A673 (cell line): ENCODE measurements around the gene PTRH1. TPM values are rescaled to one million over a fixed set of nuclear protein-coding genes. Genes with fewer than 3 reads are reported as not detected.

Experiments used
- BruUV-seq: library from RNA; stranded (reverse); fragments of 400-500 nt; replicated peaks from 2 replicates; lab custom pipeline; 2021; lab: Mats Ljungman, UMichigan
- CTCF ChIA-PET: fragments of 300-600 bp; sonication (Branson Sonifier 250); formaldehyde crosslinking; loops from one replicate; lab custom pipeline; 2022; ENCODE audit warnings: antibody characterized with exemption; lab: Charles Lee
- POLR2A ChIA-PET: fragments of 300-600 bp; sonication (Branson Sonifier 250); formaldehyde crosslinking; loops from one replicate; lab custom pipeline; 2022; ENCODE audit warnings: antibody characterized with exemption; ENCODE audit not compliant: low non-redundant PET; lab: Charles Lee
- DNase-seq: peaks from one replicate; pipeline ENCODE4 v3.0.0-alpha.2; 2015; ENCODE audit warnings: low spot score
- H3K27ac ChIP-seq: fragments of 200-600 bp; sonication (generic); 2 replicates; pipeline ENCODE4 v1.5.1; 2016; ENCODE audit warnings: mixed run types, low read depth, mild to moderate bottlenecking, mixed read lengths, antibody characterized with exemption, low read length; ENCODE audit not compliant: poor library complexity, severe bottlenecking
- H3K27me3 ChIP-seq: fragments of 200-600 bp; sonication (generic); replicated peaks from 2 replicates; pipeline ENCODE4 v1.6.1; 2017; ENCODE audit warnings: mixed run types, low read depth, mild to moderate bottlenecking, mixed read lengths, antibody characterized with exemption, low read length; ENCODE audit not compliant: insufficient read depth, poor library complexity
- H3K36me3 ChIP-seq: fragments of 200-600 bp; sonication (generic); 2 replicates; pipeline ENCODE4 v1.6.1; 2016; ENCODE audit warnings: mixed run types, mild to moderate bottlenecking, mixed read lengths, antibody characterized with exemption, low read length; ENCODE audit not compliant: insufficient read depth, poor library complexity, severe bottlenecking
- H3K4me1 ChIP-seq: fragments of 200-600 bp; sonication (generic); 2 replicates; pipeline ENCODE4 v1.6.1; 2017; ENCODE audit warnings: mixed run types, mild to moderate bottlenecking, mixed read lengths, antibody characterized with exemption, low read length; ENCODE audit not compliant: insufficient read depth, poor library complexity, severe bottlenecking
- H3K4me3 ChIP-seq: fragments of 200-600 bp; sonication (generic); 2 replicates; pipeline ENCODE4 v1.5.1; 2016; ENCODE audit warnings: low read depth, mixed run types, mild to moderate bottlenecking, mixed read lengths, low read length; ENCODE audit not compliant: poor library complexity, severe bottlenecking
- H3K9me3 ChIP-seq: fragments of 200-600 bp; sonication (generic); 2 replicates; pipeline ENCODE4 v1.6.1; 2016; ENCODE audit warnings: mixed run types, low read depth, mild to moderate bottlenecking, mixed read lengths, antibody characterized with exemption, low read length; ENCODE audit not compliant: poor library complexity, severe bottlenecking
- CTCF ChIP-seq: fragments of 300-800, 200-600 bp; sonication (generic); conservative IDR thresholded peaks from 2 replicates; pipeline ENCODE4 v1.5.1; 2017; ENCODE audit warnings: low read depth, mild to moderate bottlenecking, antibody characterized with exemption, low read length, moderate library complexity, mixed read lengths
- EZH2 ChIP-seq: fragments of 200-600 bp; sonication (generic); IDR thresholded peaks from 2 replicates; pipeline ENCODE4 v1.6.1; 2017; ENCODE audit warnings: borderline replicate concordance, low read depth, mild to moderate bottlenecking, mixed read lengths, antibody characterized with exemption, low read length; ENCODE audit not compliant: poor library complexity, severe bottlenecking
- intact Hi-C: fragments of 100-400 bp; cut with micrococcal nuclease; formaldehyde crosslinking; loops from one replicate; pipeline ENCODE4 v1.10.0; 2022; ENCODE audit not compliant: unreplicated experiment
- total RNA-seq: library from RNA; stranded (reverse); gene quantifications from 2 replicates; pipeline ENCODE4 v1.2.3, GENCODE V29; 2021

Gene PTRH1
- total RNA-seq, 1 experiment from 2014 or later: 9.3 TPM

- TSS peak; percentile 42 for BruUV-seq
- no peaks in the 10 kb centered on the region for H3K36me3 ChIP-seq
- ChIA-PET CTCF (interaction anchor here (1.4 kb wide), 1 partner anchor 20 kb away, joined by 5 read pairs; the partner anchor contains the start of gene TOR2A), POLR2A (no interaction called here)
- H3K27me3 ChIP-seq: no peaks in the 10 kb centered on the region
- no peaks in the 10 kb centered on the region for H3K9me3 ChIP-seq
- peak overlapping the region; percentile 65 for H3K27ac ChIP-seq
- intact Hi-C loops: no loop called here
- peak overlapping the region; percentile 66 for H3K4me3 ChIP-seq
- TF ChIP-seq CTCF (no peak), EZH2 (no peak)
- H3K4me1 ChIP-seq: no peaks in the 10 kb centered on the region
- DNase-seq: no peak
Measured at GRCh38 chr9:127714951-127715469, 453 bp downstream of the PTRH1 start.

- POLR2A ChIA-PET: interaction anchor here (0.6 kb wide), 1 partner anchor 57 kb away, joined by 3 read pairs; no protein-coding TSS in a partner anchor
- intact Hi-C loops: no loop called here
Measured at GRCh38 chr9:127714020-127714750, 1.3 kb downstream of the PTRH1 start.

GRCh38 chr9:127712867-127713266, 2.6 kb downstream of the PTRH1 start:
- no peak for DNase-seq
- POLR2A ChIA-PET: no interaction called here
- Histone ChIP-seq H3K9me3 (no peaks in the 10 kb centered on the region), H3K27me3 (no peaks in the 10 kb centered on the region), H3K4me1 (no peaks in the 10 kb centered on the region), H3K27ac (no peak overlapping the region), H3K4me3 (no peak overlapping the region), H3K36me3 (no peaks in the 10 kb centered on the region)
- TF ChIP-seq CTCF (no peak), EZH2 (no peak)
- BruUV-seq: no TSS peak
- intact Hi-C loops: no loop called here
- CTCF ChIA-PET: no interaction called here

More at GRCh38 chr9:127714020-127714750, 1.3 kb downstream of the PTRH1 start:
- H3K27ac ChIP-seq: no peak overlapping the region
- H3K27me3 ChIP-seq: no peaks in the 10 kb centered on the region
- H3K9me3 ChIP-seq: no peaks in the 10 kb centered on the region
- BruUV-seq: no TSS peak
- no peaks in the 10 kb centered on the region for H3K4me1 ChIP-seq
- CTCF ChIA-PET: interaction anchor here (0.6 to 1.1 kb wide), 2 partner anchors 9 to 20 kb away, joined by 4 to 5 read pairs; no protein-coding TSS in a partner anchor
- DNase-seq: no peak
- H3K4me3 ChIP-seq: peak overlapping the region; percentile 66
- no peak for TF ChIP-seq EZH2
- no peak for TF ChIP-seq CTCF
- H3K36me3 ChIP-seq: no peaks in the 10 kb centered on the region
